Activated CD8-positive, alpha-beta memory T cell treated with anti-CD3 and anti-CD28 coated beads, Interleukin-2, amount 50 U/mL, for 48 hours (primary cell): Measurements from ENCODE around the gene NRG2.
A peak's percentile ranks its signal among the peaks of the same experiment; 100 is the strongest.

Experiments
- DNase-seq: peaks from one replicate; pipeline ENCODE4 v3.0.0-alpha.2; 2020

The NRG2 gene

DNA sequence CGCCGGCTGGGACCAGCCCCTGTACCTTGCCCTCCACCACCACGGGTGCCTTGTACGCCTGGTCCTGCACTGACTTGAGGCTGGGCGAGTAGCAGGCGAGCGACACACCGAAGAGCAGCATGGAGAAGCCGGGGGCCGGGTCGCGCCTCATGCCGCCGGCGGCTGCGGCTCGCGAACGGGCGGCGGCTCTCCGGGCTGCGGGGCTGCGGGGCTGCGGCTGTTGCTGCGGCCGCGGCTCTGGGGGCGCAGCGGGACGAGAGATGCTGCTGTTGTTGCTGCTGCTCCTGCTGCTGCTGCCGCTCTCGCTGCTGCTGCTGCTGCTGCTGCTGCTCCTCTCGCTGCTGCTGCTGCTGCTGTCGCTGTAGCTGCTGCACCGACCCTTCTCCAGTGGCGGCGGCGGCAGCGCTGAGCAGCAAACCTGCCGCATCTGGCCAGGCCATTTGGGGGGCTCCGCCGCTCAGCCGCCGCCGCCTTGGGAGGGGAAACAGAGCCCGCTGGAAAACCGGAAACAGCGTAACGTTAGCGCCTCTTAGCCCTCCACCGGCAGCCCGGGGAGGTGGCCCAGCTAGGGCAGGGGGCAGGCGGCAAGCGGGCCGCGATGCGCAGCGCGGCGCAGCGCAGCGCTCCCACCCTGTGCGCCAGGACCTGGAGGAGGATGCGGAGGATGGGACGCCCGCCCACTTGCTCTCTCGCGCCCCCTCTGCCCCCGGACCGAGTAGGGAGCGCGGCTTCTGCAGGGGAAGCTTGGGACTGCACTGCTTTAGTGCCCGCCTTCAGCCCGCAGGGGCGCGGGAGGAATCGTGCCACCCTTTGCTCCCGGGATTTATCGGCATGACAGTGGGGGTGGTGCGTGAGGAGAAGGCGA, at the start of gene NRG2:
Gene NRG2 (minus strand): TSS at position 657 of the 865 bp plus-strand sequence.
- peak; percentile 69 for DNase-seq

DNA sequence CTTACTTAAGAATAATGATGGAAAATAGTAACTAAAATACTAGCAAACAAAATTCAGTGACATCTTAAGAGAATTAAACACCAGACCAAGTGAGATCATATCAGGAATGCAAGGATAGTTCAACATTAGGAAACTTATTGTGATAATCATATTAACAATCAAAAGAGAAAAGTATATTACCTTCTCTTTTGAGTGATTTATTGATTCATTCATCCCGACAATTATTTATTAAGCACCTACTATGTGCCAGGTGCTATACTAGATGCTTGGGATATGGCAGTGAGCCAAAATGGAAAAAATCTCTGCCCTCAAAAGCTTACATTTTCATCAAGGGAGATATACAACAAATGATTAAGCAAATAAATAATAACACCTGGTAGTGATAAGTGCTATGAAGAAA, 47.2 kb upstream of the NRG2 start:
- no peak for DNase-seq

DNA sequence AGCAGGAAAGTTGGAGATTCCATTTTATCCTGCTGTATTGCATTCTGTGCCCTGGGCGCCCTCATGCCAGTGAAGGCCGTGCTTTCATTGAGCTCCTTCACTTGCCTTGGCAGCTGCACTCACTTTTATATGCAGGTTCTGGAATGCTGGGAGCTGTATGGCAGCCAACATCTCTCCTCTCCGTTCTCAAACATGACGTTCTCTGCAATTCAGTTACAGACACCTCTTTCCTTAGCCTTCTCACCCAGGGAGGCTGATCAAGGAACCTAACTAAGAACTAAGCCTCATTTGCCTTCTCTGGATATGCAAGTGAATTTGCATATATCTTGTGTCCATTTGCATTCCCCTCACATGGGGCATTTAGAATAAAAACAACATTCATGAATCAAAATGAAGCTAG, 41.4 kb upstream of the NRG2 start:
- no peak for DNase-seq

DNA sequence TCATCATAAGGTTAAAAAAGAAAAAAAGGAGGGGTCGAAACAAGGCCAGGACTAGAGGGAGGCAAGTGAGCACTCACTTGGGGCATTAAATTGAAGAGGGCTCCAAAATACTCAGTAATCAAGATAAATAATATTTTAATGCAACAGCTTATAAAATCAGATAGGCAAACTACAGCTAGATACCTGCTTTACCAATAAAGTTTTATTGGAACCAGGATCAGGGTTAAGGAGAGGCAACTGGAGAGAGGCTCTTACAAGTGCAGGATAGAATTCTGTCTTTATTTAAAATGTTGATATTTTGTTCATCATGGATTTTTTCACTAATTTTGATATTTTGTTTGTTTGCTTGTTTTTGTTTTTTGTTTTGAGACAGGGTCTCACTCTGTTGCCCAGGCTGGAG, 40.6 kb upstream of the NRG2 start:
- no peak for DNase-seq

DNA sequence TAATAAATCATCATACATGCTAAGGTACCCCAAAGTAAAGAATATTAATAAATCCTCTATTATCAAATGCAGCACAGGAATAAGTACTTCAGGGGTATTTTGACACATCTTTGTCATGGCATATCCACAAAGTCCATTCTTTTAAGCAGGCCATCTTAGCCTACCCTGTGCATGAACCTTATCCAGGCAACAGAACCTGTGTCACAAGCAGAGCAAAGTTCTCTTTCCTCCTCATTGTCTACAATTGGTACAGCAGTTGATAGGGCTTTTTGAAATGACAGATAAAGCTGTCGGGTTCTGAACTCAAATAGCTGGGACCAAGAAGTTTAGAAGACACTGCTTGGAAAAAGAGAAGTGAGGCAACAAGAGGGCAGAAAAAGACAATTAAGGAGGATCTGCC, 40.0 kb upstream of the NRG2 start:
- no peak for DNase-seq

DNA sequence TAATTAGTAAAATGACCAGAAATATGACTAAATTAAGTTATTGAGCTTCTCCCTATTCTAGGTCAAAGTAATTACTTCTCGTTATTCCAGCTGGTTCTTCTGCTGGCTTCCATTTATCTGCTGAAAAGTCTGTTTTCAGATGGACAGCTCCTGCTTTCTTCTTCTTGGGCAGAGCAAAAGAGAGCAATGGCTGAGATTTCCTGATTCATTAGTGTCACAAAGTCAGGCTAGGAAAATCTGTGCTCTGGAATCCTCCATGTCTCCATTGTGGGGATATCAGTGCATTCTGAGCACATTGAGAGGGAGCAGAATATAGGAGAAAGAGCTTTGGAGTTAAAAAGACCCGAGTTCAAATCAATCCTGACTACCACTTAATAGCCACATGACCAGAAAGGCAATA, 33.7 kb upstream of the NRG2 start:
- no peak for DNase-seq

DNA sequence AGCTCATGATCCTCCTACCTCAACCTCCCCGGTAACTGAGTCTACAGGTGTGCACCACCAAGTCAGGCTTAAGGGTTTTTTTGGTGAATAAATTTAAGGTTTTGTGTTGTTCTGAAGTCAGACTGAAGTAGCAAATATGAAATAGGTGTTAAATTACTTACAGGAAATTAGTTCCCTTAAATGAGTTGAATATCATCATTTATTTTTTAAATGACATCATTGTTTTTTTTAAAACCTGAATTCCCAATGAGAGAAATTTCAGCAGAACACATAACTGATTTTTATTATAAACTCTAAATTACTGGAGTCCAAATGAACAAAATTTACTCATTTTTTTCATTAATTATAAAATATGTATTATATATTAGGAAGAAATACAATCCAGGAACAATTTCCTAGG, 33.0 kb upstream of the NRG2 start:
- no peak for DNase-seq

DNA sequence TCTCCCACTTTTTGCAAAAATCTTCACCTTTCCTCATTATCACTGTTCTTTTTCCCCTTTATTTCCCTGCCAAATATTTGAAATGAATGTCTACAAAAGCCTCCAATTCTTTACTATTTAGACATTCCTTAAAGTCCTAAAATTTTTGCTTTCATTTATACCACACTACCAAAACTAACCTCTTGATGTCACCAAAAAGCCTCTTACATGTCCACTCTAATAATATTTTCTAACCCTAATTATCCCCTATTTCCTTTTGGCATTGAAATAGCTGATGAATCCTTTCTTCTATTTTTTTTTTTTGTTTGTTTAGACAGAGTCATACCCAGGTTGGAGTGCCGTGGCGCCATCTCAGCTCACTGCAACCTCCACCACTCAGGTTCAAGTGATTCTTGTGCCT, 32.3 kb upstream of the NRG2 start:
- DNase-seq, result no peak

DNA sequence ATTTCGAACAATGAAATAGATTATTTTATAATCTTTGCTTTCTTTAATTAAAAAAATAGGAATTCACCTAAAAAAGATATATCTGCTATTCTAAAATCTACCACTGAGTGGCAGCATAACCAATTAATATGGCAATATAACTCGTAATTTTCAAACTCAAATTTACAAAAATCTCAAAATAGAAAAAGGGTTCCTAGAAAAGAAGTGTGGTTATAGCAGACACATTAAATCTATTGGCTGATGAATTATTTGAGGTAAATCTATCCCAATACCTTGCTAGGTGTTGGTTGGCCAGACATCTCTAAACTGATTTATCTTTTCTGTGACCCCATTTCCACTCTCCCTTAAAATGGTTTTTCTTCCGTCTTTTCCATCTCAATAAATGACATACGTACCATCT, 30.2 kb upstream of the NRG2 start:
- no peak for DNase-seq

DNA sequence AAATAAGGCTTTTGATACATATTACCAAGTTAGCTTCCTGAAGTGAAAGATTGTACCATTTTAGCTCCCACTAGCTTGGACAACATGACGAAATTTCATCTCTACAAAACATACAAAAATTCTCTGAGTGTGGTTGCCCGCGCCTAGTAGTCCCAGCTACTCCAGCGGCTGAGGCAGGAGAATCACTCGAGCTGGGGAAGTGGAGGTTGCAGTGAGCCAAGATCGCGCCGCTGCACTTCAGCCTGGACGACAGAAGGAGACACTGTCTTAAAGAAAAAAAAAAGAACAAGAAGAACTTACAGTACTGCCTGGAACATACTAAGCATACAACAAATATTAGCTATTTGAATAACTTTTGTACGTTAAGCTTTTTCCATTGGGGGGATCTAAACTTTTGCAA, 29.7 kb upstream of the NRG2 start:
- DNase-seq, result no peak

DNA sequence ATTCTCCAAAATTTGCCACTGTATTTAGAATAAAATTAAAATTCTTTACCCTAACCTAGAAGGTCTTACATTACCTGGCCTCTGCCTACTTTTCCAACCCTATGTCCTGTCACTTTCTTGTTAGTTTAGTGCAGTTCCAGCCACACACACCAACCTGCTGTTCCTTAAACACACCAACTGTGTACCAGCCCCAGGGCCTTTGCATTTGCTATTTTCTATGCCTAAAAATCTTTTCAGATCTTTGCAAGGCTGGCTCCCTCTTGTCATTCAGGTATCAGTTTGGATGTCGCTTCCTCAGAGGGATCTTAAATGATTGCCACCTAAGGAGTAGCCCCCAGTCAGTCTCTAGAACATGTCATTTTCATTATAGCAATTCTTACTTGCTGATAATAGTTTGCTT, 17.7 kb upstream of the NRG2 start:
- DNase-seq, result no peak

DNA sequence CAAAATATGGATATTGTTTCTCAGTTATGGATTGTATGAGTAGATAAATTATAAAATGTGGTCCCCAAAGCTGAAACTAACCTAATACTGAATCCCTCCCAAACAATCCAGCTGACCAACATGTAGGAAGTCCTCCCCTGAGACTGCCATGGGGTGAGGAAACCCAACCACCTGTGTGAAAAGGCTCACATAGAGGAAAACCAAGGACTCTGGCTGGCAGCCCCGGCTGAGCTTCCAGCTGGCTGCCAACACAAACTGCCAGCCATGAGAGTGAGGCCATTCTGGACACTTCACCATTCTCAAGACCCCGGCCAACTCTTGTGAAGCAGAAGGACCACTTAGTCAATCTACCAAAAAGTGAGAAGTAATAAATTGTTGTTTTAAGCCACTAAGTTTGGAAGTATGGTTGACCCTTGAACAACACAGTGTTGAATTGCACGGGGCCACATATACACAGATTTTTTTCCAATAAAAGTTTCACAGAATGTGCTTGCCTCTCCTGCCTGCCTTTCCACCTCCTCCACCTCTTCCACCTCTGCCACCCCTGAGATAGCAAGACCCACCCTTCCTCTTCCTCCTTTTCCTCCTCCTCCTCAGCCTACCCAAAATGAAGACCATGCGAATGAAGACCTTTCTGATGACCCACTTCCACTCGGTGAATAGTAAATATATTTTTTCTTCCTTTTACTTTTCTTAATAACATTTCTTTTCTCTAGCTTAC, 15.3 kb upstream of the NRG2 start:
- DNase-seq, result no peak

DNA sequence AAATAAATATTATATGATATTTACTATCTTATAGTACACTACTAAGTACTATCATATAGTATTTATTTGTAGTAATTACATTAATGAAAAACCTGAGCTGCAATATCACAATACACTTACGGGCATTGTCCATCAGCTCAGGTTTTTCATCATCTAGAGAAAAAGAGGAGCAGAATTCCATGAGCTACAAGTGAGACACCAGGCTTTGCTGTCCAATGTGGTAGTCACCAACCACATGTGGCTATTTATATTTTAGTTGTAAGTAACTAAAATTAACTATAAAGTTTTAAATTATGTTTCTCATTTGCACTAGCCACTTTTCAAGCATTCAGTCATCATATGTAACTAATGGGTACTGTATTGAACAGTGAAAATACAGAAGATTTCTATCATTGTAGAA, 13.8 kb upstream of the NRG2 start:
- DNase-seq, result no peak

DNA sequence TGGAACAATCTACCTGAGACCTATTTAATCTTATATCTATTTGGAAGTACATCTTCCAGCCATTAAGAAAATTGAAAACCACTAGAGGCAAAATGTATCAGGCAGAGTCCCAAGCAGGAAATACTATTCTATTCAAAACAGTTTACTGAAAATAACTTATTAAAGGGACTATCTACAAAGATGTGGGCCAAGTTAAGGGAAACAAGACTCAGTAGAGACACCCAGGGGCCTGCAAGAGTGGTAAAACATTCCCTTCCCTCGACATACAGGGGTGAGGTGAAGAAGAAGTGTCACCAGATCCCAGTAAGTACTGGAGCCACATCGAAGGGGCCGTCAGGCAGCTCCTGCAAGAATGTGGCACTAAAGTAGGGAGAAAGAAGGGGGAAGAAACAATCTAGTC, 12.1 kb upstream of the NRG2 start:
- no peak for DNase-seq

DNA sequence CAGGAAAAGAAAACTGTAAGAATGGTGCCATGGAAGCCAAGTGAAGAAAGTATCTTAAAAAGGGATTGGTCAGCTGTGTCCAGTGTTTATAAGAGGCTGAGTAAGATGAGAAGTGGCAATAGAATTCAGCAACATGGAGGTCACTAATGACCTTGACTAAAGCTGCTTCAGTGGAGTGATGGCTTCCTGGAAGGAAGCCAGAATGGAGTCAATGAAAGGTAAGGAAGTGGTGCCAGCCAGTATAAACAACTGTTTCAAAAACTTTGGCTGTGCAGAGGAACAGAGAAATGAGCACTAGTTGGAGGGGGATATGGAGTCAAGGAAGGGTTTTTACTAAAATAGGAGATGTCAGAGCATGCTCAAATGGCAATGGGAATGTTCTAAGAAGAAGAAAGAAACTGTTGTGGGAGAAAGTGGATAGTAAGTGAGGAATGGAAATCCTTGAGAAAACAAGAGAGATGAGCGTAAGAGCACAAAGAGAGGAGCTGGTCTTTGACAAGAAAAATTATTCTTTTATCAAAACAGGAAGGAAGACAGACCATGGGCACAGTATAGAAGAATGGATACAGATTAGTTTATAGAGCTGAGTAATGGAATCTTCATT, 11.1 kb upstream of the NRG2 start:
- DNase-seq, result no peak

DNA sequence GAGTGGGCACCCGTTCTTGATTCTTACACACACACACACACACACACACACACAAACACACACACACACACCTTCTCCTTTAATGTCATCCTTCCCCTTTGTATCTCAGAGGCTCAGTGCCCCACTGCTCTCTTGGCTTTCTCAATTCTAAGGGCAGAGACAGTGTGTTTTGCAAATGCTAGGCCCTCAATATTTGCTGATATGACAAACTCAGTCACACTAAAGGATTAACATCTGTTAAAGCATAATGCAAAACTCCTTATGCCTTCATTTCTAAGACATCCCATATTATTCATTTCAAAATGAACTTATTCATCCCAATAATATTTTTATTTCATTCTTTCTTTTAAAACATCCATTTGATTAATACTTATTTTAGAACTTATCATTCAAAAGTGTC, 8.9 kb upstream of the NRG2 start:
- DNase-seq, result no peak

DNA sequence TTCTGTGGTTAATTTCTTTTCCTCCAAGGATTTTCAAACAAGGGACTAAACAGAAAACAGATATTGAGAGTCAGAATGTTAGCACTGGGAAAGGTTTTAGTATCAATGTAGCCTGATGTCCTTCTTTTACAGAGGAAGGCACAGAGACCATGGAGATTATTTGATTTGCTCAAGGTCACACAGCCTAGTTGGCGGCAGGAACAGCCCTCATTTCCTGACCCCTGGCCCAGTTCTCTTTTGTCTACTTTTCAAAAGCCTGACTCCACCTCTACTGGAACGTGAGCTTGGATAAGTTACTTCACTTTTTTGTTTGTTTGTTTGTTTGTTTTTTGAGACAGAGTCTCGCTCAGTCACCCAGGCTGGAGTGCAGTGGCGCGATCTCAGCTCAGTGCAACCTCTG, 6.6 kb upstream of the NRG2 start:
- DNase-seq, result no peak

DNA sequence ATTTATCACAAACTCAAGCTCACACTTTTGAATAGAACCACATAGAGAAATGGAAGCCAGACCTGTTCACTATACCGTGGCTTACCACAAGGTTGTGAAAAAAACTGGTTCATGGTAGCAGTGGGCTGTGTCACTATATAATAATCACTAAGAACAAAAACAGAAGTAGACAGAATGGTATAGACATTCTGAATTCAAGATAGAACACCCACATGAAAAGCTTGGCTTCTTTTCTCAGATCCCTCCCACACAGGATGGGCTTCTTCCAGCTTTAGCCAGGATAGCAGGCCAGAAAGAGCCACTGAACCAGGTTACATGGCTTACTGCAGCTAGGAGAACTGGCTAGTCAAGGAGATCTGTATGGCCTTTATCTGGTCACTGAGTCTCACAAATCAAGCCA, 6.1 kb upstream of the NRG2 start:
- DNase-seq, result no peak

DNA sequence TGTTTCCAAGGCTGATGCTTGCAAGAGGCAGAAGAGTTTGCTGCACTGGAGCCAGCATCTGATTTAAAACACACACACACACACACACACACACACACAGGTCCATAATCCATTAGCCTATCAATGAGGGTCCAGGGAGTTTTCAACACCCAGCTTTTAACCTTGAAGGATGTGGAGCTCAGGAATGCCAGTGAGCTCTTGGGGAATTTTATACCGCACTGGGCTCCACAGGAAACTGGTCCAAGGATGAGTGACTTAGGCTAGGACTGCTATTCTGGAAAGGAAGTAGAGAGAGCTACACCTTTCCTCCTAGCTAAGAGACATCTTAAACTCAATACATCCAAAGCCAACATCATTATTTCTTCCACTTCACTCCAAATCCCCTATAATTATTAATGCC, 942 bp upstream of the NRG2 start:
- DNase-seq, result no peak

DNA sequence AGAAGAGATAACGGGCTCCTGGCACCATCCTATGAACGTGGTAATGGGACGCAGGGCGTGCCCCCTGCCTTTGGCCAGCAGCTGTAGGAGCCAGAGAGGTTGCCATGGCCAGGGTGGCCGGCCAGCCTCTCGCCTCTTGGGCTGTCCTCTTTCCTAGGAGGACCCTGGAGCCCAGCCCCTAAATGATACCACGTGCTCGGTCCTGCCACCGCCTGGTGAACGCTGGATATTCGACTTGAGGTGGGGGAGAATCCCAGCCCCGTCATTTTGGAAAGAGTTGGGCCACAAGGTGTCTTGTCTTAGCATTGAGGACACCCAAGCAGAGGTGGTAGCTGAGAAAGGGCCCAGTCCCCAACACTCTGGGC, 391 bp upstream of the NRG2 start:
- no peak for DNase-seq

DNA sequence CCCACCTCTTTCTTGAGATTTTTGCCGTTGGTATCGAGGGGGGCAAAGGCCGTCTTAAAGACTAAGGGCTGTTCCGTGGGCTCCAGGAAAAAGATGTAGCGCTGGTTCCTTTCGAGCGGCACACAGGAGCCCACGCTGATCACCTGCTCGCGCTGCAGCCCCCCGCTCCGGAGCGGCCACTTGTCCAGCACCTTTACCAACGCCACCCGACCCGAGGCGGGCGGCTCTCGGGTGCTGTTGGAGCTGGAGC, 781 bp downstream of the NRG2 start:
- no peak for DNase-seq

DNA sequence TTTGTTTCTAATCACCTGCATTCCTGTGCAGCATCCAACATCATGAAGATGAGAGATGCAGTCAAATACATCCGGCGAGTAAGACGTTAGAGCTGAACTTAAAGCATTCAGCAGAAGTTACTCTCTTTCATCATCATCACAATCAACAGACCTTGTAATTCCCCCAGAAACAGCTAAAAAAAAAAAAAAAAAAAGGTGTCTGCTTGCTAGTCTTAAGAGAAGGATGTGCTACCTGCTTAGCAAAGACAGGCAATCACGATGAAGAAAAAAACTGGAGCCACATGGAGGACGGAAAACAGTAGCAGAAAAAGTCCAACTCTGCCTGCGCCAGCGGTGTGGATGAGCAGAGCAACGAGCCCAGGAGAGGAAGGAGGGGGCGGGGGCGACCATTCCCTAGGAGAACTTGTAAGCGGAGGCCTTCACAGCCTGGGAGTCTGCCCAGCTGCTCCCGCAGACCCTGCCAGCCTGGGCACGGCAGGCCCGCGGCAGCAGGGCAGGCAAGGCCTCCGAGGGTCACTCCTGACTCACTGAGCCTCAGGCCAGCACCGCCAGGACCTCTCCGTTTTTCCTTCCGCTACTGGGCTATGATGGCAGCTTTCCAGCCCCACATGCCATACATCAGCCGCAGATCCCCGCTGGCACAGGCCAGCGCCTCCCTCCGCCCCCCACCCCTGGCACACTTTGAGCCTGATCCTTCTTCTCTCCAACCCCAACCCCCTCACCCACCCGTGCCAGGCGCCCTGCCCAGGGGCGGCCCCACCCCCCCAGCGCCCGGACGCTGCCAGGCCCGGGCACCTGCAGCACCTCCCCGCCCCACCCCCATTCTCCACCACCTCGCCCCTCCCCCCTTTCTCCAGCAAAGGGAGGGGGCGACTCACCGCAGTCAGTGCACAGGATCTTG, 1.4 kb downstream of the NRG2 start:
- DNase-seq, result no peak

DNA sequence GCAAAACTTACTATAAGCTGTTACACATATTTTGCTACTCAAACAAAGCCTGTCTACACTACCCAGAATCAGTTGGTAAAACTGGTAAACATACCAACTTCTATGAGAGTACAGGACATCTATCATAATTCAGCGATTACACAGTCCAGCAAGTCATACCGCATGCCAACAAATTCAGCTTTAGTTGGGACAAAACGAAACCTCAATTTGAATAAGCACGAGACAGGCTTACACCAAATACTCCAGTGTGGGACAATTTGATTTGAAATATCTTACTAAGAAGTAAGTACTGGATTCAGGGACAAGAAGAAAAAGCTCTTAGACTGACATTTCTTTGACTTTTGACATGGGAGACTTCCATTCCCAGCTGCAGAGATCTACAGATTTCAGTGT, 2.0 kb downstream of the NRG2 start:
- DNase-seq, result no peak

DNA sequence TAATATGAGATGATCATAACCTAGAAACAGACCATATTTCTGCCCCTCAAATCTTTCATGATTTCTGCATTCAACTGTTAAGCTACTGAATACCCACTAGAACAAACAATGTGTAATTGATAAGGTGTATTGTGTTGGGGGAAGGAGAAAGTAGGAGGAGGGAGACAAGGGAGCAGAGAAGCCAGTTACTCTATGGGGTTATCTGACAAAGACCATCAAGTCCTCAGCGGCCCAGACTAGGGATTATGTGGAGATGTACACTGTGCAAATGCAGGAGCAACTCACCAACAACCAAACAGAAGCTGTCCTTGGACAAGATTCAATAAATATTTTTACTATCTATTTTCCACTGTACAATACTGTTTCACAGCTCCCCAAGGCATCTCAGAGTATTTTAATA, 2.7 kb downstream of the NRG2 start:
- no peak for DNase-seq
